ENCODE measurements around the gene TBCK.
"Not testable (repeated sequence)": the region's sequence is repeated elsewhere in the genome, so short reads cannot be mapped to it uniquely, and the experiment has no call there.

The TBCK gene

DNA sequence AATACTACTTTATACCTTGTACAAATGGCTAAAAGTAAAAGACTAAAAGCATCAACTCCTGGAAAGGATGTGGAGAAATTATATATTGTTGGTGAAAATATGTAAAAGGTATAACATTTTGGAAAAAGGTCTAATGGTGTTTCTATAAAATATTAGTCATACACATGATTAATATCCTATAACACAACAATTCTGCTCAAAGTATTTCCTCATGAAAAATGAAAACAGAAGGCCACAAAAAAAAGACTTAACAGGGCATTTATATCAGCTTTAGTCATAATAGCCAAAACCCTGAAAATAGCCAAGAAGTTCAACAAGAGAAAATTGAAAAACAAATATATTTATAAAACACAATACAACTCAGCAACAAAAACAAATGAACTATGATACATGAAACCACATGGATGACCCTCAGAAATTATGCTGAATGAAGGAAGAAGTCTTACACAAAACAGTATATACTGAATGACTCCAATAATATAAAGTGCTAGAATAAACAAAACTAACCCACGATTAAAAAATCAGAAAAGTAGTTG lies 38.8 kb downstream of the TBCK start:
- DNase-seq: no peak

DNA sequence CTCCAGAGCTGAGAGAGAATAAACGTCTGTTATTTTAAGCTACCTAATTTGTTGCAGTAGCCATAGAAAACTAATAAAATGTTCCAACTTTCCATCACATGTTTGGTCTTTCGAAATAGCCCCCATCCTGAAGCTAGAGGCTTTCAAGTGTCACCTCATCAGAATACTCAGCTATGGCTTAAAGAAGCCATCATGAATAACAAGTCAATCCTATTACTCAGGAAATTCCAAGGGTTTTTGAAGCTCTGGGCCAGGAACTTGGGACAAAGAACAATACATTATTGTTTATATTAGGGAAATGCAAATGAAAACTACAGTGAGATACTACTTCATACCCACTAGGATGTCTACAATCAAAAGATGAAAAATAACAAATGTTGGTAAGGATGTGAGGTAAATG lies 42.2 kb downstream of the TBCK start:
- no peak for DNase-seq

DNA sequence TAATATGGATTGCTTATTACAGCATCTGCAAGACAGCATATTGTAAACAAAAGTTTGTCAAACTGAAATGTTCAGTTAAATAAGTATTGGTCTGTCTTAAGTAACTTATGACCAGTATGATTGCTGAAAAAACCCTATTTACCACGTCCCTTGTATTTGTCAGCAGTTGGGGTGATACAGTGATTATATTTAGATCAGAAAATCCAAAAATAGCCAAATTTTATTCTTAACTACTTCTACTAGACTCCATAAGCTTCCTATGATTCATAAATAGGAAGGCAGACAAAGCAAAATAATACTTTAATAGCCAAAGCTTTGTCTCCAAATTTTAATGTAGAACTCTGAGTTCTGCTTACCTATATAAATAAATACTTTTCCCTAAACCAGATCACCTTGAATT lies 45.3 kb downstream of the TBCK start:
- no peak for DNase-seq

DNA sequence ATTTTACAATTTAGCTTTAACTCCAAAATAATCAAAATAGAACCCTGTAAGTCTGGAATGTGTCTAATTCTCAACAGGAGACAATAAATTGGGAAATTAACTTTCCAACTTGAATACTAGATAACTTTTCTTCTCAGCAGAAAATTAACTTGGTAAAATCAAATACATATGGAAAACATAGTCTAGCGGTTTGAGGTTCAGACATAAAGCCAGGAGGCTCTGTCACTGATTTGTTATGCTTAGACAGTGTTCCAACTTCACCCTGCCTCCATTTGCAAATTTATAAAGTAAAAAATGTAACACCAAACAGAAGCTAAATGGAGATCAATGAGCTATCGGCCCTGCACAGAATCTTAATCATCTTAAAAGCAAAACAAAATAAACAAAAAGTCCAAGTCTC lies 46.3 kb downstream of the TBCK start:
- no peak for DNase-seq

DNA sequence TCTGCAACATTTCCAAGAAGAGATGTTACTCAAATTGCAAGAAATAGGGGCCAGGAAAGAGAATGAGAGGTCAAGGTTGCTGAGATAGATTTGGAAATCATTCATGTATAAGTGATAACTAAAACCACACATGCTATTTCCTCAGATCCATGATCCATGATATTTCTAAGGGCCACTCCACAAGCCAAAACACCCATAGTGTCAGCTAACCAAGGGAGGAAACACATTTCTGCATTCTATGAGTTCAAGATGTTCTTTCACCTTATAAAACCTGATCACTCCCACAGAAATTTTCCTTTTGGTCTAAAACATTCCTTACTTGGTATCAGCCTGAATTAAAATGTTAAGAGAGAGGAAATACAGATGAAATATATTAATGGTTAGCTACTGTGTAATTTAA lies 47.2 kb downstream of the TBCK start:
- DNase-seq: no peak

DNA sequence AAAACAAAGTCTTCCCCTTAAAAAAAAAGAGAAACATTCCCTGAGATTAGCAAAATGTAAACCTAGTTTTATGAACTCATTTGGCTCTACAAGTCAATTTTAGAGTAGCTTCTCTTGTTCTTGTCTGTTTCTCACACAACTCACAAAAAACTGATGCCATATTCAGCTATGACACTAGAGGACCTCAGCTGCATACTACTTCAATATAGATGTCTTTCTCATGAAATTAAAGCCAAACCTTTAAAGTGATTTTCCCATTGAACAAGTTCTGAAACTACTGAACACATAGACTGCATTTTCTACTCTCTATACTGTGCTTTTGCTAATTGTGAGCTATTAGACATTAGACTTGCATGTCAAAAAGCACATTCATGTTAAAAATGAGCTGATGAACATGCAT lies 49.8 kb downstream of the TBCK start:
- peak; percentile 80 for DNase-seq

DNA sequence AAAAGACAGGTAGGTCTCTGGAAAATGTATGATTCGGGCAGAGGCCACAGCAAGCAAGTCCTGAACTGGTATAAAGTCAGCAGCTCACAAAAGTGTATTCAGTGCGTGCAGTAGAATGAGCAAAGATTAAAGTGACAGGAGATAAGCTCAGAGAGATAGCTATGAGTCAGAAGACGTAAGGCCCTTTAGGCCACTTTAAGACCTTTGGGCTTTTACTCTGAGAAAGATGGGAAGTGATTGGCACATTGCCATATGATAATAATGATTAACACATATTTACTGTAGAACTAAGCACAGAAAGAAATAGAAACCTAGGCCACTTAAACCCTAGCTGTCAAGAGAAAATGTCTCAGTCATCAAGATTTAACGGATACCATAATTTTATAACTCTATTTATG lies 51.7 kb downstream of the TBCK start:
- DNase-seq: peak; percentile 64

DNA sequence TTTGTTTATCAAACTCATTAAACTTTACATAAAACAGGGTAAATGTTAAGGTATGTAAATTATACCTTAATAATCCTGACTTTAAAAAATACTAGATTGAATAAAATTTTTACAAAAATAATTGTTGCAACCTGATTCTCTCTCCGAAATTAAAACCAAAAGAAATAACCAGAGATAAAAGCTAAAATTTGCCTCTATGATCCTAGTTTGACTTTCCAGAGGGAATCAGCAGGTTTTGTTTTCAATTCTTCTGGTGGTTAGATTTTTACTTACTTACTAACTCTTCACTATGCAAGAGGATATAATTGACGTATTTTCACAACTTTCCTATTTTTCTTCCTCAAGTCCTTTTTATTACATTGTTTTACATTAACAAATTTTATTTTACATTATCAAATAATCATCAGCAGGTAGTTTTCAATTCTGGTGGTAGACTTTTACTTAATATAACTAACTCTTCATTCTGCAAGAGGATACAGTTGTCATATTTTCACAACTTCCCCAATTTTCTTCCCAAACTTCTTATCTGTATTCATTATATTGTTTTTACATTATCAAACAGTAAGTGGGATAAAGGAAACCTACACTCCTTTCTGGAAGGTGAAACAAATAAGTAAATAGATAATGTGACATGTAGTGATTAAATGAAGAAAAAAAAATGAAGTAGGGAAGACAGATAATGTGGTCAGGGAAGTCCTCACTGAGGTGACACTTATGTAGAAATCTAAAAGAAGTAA lies 52.2 kb downstream of the TBCK start:
- DNase-seq: no peak

DNA sequence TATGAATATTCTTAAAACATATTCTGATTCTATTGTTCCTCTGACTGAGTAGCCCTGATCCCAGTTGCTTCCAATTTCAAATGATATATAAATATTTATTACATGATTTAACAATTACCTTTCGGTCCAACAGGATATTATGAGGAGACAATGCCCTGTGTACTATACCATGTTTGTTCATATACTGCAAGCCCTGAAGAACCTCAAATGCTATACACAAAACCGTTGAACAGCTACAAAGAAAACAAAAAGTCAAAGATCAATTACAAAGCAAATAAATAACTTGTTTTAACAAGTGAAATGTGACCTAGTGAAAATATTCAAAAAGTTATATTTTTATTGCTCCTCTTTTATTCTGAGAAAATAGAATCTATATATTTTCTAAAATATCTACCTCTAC lies 54.0 kb downstream of the TBCK start:
- DNase-seq: no peak

DNA sequence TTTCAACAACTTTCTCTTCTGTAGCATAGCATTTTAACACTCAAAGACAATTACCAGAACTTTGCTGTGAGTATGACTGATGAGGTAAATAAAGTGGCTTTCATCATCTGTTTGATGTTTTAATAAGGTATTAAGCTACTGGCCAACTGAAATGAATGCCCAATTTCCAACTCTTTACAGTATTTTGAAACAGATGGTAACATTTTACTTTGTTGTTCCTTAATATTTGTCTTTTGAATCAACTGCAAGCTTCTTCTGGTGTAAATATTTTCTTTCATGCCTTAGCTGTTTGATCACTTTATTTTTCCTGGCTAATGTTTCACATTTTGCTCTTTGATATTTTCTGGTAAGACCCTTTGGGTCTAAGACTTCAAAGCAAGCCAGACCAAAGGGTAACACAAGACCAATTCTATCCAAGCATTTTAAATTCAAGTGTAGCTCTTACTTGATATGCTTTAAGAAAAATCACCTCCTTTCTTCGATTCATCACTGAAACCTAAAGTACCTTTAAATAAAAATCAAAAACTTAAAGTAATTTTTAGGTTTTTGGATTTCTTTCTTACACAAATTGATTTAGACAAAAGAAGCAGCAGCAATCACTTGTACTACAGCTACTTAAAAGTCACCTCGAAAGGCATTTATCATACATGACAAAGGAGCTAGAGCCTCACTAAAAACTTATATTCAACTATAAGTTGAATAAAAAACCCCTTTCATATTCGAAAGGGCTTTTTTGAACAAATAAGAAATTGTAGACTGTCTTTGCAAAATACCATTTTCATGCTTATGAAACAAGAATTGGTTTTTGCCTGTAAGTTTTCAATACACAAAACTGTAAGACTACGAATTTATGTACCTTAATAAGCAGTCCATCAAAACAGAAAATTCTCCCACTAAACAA lies 57.6 kb downstream of the TBCK start:
- peak; percentile 43 for DNase-seq

DNA sequence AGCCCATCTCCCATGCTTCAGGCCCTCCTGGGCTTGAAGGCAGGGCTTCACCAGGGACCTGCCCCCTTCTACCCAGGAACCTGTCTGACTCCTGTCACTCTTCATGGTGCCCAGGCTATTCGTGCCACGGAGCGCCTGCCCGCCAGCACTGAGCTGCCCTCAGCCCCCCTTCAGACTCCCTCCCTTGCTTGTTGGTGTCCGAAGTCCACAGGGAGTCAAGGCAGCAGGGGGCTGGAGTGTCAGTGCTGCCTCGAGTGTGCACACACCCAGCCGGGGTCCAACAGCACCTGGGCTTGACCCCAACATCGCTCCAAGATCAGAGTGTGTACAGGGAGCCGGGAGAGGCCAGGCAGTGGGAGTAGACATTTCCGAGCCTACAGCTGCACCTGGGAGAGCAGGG lies 59.8 kb downstream of the TBCK start:
- DNase-seq: no peak

DNA sequence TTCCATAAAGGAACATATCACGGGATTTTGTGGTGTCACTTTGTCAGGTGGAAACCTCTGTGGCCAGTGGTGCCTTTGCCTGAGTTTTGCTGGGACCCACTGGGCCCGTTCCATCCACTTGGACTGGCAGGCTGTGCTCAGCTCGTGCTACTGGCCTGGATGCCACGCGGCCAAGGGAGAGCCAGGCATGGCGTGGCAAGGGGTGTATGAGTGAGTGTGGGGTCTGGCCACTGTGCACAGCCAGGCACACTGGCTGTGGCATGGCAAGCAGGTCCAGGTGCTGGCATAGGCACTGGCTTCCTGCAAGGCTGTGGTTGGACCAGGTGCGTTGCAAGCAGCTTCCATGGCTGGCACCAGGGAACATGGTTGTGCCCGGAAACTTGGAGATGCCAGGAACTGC lies 60.8 kb downstream of the TBCK start:
- DNase-seq: no peak

DNA sequence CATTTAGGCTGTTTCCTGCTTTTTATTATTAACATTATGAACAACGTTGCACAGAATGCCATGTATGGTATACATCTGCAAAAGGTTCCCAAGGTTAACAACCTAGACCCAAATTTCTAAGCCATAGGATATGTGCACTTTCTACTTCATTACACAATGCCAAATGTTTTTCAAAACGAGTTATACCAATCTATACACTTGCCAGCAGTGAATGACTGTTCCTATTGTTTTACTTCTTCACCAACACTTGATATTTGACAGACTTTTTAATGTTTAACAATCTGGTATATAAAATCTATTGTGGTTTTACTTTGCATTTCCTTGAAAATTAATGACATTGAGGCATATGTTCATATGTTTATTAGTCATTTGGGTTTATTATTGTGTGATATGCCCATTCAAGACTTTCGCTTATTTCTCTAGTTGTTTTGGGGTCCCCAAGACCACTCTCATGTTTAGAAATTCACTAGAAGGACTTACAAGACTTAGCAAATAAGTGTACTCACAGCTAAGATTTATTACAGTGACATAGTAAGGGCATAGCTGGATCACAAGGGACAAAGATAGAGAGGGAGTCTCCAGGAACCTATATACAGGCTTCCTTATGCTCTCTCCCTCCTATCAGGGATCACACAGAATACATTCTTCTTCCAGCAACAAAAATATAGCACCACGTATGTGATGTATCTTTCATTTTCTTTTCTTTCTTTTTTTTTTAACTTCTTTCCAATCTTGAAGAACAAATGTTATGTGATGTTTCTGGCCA lies 62.5 kb downstream of the TBCK start:
- DNase-seq: no peak

DNA sequence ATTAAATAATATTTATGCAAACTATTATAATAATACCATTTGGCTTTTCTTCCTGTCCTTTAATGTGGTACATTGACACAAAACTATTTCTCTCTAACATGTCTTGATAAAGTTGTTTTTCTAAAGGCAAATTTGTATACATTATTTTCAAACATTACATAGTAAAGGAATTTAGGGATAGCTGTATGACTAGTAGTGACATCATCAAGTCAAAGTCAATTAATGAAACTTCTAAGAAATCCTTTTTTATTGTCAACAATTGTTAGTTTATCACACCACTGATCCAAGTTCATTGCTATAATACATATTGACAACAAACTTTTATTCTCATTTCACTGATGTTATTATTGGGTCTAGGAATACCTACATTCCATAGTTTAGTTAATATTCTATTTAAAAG lies 68.4 kb downstream of the TBCK start:
- no peak for DNase-seq

DNA sequence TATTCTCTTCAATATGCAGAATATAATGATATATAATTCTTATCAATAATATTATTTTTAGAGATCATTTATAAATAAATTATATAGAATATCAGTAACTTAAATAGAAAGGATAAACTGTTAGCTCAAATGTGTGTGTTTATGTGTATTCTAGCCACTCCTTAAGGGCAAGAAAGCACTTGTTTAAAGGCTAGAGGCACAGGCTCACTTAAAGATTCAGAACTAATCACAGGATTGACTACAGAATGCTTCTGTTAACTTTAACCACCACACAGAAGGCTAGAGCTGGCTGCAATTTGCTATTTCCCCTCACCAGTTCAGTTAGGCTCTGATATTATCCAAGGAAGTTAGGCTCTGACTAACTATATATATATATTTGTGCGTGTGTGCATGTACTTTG lies 69.6 kb downstream of the TBCK start:
- DNase-seq: no peak

DNA sequence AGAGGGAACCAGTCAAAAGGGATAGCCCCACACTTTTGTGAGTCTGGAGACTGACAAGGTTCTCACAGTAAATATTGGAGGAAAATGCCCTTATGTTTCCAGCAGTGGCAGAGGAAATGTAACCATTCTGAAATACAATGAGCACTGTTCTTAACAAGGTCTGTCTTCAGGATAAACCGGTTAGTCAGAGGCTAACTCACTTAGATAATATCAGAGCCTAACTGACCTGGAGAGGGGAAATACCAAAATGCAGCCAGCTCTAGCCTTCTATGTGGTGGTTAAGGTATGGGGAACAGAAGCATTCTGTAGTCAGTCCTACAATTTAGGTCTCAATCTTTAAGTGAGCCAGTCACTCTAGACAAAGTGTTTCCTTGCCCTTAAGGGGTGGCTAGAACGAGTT lies 70.8 kb downstream of the TBCK start:
- DNase-seq: no peak

DNA sequence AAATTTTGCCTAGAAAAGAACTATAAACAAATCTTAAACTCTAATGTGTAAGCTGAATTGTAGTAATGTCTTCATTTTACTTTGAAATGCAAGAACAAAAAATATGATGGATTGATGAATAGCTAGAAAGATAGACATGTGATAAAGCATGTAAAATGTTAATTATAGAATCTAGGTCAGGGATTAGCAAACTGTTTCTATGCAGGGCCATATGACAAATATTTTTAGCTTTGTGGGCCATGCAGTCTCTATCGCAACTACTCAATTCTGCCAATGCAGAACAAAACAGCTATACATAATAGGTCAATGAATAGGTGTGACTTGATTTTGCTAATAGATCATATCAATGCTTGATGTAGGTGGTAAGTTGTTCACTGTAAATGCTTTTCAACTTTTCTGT lies 75.3 kb downstream of the TBCK start:
- DNase-seq: no peak

DNA sequence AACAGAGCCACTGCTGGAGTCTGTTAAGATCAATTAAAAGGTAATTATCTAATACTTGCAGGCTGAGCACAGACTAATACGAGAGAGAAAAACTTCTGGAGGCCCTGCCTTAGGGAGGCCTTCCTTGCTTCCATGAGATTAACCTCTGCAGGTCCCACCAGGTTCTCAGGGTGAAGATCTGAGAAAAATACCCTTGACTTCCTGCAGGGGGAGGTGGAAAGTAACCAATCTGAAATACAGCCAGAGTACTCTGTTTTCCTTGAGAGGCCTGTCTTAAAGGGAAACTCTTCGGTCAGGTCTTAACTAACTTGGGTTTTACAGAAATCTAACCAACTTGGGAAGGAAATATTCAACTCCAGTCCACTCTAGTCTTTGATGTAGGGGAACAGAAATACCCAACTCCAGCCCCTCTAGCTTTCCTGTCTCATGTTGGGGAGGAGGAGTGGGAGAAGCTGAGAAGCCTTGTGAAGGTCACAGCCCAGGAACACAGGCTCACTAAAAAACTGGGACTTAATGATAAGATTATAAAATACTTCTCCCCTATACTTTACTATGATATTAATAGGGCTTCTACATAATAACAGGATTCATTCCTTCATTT lies 77.1 kb downstream of the TBCK start:
- DNase-seq: peak; percentile 33

DNA sequence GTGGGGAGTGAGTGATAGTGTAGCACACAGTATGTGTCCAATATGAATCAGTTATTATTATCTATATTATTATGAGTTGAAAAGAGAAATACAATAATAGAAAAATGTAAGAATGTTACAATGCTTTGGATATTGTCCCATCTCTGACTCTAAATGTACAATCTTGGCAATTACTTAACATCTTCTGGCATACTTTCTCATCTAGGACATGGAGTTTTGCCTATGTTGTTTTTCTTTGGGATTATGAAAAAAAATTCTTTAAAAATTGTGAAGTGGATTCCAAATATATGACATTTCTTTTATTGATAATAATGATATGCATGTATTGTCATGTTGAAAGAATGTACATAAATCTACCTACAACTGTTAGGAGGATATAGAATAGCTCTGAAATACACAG lies 84.1 kb downstream of the TBCK start:
- DNase-seq: no peak

DNA sequence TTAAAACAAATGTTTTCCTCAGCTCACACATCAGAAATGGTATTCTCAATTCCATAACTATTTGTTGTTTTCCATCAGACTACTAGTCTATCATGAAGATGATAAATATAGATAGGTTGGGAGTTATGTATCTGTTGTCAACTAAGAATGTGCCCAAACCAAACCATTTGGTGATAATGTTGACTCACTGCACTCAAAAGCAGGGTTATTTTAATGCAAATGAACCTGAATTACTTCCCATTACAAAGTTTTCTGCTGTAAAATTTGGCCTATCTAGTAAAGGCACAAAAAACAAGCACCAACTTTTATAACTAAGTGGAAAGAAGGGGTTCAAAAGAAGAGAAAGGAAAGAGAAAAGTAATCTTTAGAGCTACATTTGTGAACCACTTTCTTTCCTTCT lies 93.5 kb downstream of the TBCK start:
- no peak for DNase-seq

DNA sequence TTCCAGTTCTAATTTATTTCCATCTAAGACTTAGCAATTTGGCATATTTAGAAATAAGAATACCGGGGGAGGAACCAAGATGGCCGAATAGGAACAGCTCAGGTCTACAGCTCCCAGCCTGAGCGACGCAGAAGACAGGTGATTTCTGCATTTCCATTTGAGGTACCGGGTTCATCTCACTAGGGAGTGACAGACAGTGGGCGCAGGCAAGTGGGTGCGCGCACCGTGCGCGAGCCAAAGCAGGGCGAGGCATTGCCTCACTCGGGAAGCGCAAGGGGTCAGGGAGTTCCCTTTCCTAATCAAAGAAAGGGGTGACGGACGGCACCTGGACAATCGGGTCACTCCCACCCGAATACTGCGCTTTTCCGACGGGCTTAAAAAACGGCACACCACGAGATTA lies 102.7 kb downstream of the TBCK start:
- not testable (repeated sequence) for DNase-seq

DNA sequence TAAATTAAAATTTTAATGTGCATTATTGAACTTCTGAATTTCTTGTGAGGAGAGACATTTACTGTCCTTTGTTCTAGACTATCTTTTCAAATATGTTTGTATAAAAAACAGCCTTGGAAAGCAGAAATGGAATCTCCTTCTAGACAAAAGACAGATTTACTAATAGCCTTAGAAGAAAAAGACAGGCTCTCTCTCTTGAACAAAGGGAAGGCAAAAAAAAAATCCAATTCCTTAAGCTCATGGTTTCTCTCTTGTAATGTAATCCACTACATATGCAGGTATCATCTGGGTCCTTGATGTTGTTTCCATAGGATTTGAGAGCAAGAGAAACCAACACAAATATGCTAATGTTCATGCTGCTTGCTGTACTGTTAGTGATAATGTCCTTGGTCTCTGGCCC lies 106.0 kb downstream of the TBCK start:
- DNase-seq: no peak
